Mucosa of descending colon (tissue), 3 donors: ENCODE results near the gene INSL3. TPM values are rescaled to one million over a fixed set of nuclear protein-coding genes. Genes with fewer than 3 reads are reported as not detected.

Experiments
- ATAC-seq: fragments of 200-7000 bp; cut with Tn5 transposase; one replicate; pipeline ENCODE4 v1.9.1; 2020; ENCODE audit warnings: mild to moderate bottlenecking, moderate library complexity
- DNase-seq, 3 donors: peaks; one replicate each; pipeline ENCODE4 v3.0.0-alpha.2; 2020
- H3K36me3 ChIP-seq: fragments of 200-600 bp; one replicate; pipeline ENCODE4 v1.8.0; 2021; ENCODE audit warnings: low read depth, mild to moderate bottlenecking
- H3K4me1 ChIP-seq: fragments of 200-600 bp; one replicate; pipeline ENCODE4 v1.8.0; 2021; ENCODE audit warnings: low read depth, mild to moderate bottlenecking
- H3K4me3 ChIP-seq: fragments of 200-600 bp; one replicate; pipeline ENCODE4 v1.8.0; 2021; ENCODE audit warnings: mild to moderate bottlenecking
- H3K9me3 ChIP-seq: fragments of 200-600 bp; one replicate; pipeline ENCODE4 v1.8.0; 2021; ENCODE audit warnings: mild to moderate bottlenecking
- CTCF ChIP-seq: fragments of 200-600 bp; IDR thresholded peaks from one replicate; pipeline ENCODE4 v1.8.0; 2022; ENCODE audit warnings: antibody characterized with exemption, mild to moderate bottlenecking
- intact Hi-C, 2 donors: fragments of 100-400 bp; cut with DNase I in 1 of 2; cut with micrococcal nuclease in 1 of 2; formaldehyde crosslinking; loops; one replicate each; pipeline versions ENCODE4 v1.11.0 to v1.11.1; 2022; cut with DNase I, micrococcal nuclease
- total RNA-seq, 3 donors: library from RNA; stranded (reverse); fragmentation: NEBNext Ultra II Directional in 2 of 3; extraction: Animal tissue kit (Norgen Biotek cat#: 25700) in 2 of 3; gene quantifications; one replicate each; pipeline versions ENCODE4 v1.2.1 to v1.2.4, GENCODE V29; 2021 to 2023
- donor health status: DM: no; HTN: no; CAD: no; lungs with moderate emphysema.
- donor health status: DM: no; HTN: no; CAD: no.
- donor health status: DM: no; HTN: yes; CAD: no.

INSL3 gene
- total RNA-seq, 3 donors from 2014 or later: not detected

- no peak for TF ChIP-seq CTCF
- Histone ChIP-seq H3K36me3 (no peaks in the 10 kb centered on the region), H3K4me1 (peaks cover 7% of the 10 kb centered on the region), H3K4me3 (no peak overlapping the region), H3K9me3 (no peaks in the 10 kb centered on the region)
- intact Hi-C loops: no loop called here
- DNase-seq: no peak
- no peak for ATAC-seq
These were observed 21.5 kb upstream of the INSL3 start for GRCh38 chr19:17842663-17843291.

- H3K4me1 ChIP-seq: peaks cover 7% of the 10 kb centered on the region
- intact Hi-C loops: no loop called here
- TF ChIP-seq CTCF: no peak
These were observed 20.7 kb upstream of the INSL3 start for GRCh38 chr19:17841810-17842662.

GRCh38 chr19:17841371-17841809, 20.1 kb upstream of the INSL3 start:
- TF ChIP-seq CTCF: no peak
- no peaks in the 10 kb centered on the region for H3K9me3 ChIP-seq
- ATAC-seq (peak; percentile 12), DNase-seq (no peak)
- no peak overlapping the region for H3K4me3 ChIP-seq
- peaks cover 7% of the 10 kb centered on the region for H3K4me1 ChIP-seq
- intact Hi-C loops: no loop called here
- no peaks in the 10 kb centered on the region for H3K36me3 ChIP-seq

More at GRCh38 chr19:17841810-17842662, 20.7 kb upstream of the INSL3 start:
- H3K4me3 ChIP-seq: no peak overlapping the region
- H3K9me3 ChIP-seq: no peaks in the 10 kb centered on the region
- peak; percentile 74 to 84 (median 81) for DNase-seq
- ATAC-seq: peak; percentile 92
- H3K36me3 ChIP-seq: no peaks in the 10 kb centered on the region

- DNase-seq (no peak), ATAC-seq (no peak)
- intact Hi-C loops: no loop called here
- H3K4me3 ChIP-seq: no peak overlapping the region
- peaks cover 7% of the 10 kb centered on the region for H3K4me1 ChIP-seq
- TF ChIP-seq CTCF: no peak
- H3K9me3 ChIP-seq: no peaks in the 10 kb centered on the region
- no peaks in the 10 kb centered on the region for H3K36me3 ChIP-seq
These were observed 18.7 kb upstream of the INSL3 start for GRCh38 chr19:17840019-17840418.

GRCh38 chr19:17837972-17838371, 16.7 kb upstream of the INSL3 start:
- peaks cover 7% of the 10 kb centered on the region for H3K4me1 ChIP-seq
- no peak for TF ChIP-seq CTCF
- DNase-seq (no peak), ATAC-seq (no peak)
- intact Hi-C loops: no loop called here
- no peak overlapping the region for H3K4me3 ChIP-seq
- H3K9me3 ChIP-seq: no peaks in the 10 kb centered on the region
- no peaks in the 10 kb centered on the region for H3K36me3 ChIP-seq
